D721Med (cell line): ENCODE measurements around the gene CFAP221.

ENCODE experiments used
- DNase-seq: peaks from one replicate; pipeline ENCODE4 v3.0.0; 2011; ENCODE audit warnings: low spot score; ENCODE audit not compliant: insufficient read length
- FAIRE-seq: peaks from 2 replicates; lab custom pipeline; 2011; peaks lifted over from hg19 to GRCh38; lab: Jason Lieb, UNC
- TF ChIP-seq, protein P1 (sequence below): IDR thresholded peaks from 2 replicates; pipeline ENCODE4 v1.5.1; 2012; ENCODE audit warnings: mild to moderate bottlenecking, control low read depth; ENCODE audit not compliant: insufficient read depth; ENCODE audit errors: missing control alignments

CFAP221 gene

DNA sequence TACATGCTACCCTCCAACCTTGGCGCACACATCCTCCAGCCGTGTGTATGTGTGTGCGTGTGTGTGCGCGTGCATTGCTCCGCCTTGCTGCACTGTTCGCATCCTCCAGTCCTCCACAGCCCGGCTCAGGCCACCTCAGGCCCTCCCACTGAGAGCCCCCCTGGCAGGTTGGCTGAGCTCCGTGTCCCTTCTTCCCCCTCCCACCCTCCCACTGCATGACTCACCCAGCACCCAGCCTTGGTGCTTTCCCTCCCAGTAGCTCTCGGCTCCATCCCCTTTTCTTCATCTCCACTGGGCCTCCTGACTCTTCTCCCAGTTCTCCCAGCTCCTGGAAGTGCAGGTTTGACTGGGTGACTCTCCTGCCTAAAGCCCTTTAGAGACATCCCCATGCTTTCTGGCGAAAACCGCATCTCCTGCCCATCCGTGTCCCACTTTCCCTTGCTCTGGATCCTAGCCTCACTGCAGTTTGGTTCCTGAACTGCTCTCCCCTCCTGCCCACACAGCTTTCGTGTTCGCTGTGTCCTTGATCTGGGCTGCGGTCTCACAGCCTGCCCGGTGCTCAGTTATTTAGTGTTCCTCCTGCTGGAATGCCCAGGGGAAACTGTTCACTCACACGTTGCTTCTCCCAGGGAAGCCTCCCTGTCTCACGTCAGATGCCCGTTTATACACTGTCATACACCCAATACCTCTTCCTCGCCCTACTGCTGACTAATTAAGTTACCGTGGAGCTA is 139.6 kb downstream of the CFAP221 start:
- TF ChIP-seq, protein P1, sequence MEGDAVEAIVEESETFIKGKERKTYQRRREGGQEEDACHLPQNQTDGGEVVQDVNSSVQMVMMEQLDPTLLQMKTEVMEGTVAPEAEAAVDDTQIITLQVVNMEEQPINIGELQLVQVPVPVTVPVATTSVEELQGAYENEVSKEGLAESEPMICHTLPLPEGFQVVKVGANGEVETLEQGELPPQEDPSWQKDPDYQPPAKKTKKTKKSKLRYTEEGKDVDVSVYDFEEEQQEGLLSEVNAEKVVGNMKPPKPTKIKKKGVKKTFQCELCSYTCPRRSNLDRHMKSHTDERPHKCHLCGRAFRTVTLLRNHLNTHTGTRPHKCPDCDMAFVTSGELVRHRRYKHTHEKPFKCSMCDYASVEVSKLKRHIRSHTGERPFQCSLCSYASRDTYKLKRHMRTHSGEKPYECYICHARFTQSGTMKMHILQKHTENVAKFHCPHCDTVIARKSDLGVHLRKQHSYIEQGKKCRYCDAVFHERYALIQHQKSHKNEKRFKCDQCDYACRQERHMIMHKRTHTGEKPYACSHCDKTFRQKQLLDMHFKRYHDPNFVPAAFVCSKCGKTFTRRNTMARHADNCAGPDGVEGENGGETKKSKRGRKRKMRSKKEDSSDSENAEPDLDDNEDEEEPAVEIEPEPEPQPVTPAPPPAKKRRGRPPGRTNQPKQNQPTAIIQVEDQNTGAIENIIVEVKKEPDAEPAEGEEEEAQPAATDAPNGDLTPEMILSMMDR, result no peak
- DNase-seq (no peak), FAIRE-seq (no peak)

GRCh38 chr2:119684518-119684917 is 140.3 kb downstream of the CFAP221 start:
- FAIRE-seq, result no peak
- no peak for DNase-seq
- TF ChIP-seq, protein P1, result no peak

- no peak for FAIRE-seq
- no peak for DNase-seq
These were observed 144.4 kb downstream of the CFAP221 start for GRCh38 chr2:119688616-119689015.

GRCh38 chr2:119689218-119689617 is 145.0 kb downstream of the CFAP221 start:
- DNase-seq (no peak), FAIRE-seq (no peak)
- TF ChIP-seq, protein P1, result no peak

More at GRCh38 chr2:119688616-119689015, 144.4 kb downstream of the CFAP221 start:
- TF ChIP-seq, protein P1, result no peak

DNA sequence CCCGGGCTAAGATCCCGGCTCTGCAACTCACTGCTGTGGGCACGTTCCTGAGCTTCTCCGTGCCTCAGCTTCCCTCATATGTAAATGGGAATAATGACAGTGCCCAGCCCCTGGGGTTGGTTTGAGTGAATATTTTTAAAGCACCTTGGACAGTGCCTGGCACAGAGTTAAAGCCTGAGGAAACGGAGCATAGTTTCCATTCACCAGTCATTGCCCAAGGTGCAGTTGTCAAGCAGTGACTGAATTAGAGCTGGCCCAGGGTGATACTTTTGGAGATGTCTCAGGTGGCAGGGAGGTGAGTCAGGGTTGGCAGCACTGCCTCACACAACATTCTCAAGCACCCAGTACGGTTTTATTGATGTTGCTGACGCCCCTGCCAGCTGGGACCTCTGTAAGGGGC is 146.9 kb downstream of the CFAP221 start:
- TF ChIP-seq, protein P1, result no peak
- no peak for FAIRE-seq
- no peak for DNase-seq

GRCh38 chr2:119691651-119692245 is 147.5 kb downstream of the CFAP221 start:
- DNase-seq (no peak), FAIRE-seq (no peak)
- TF ChIP-seq, protein P1, result no peak

DNA sequence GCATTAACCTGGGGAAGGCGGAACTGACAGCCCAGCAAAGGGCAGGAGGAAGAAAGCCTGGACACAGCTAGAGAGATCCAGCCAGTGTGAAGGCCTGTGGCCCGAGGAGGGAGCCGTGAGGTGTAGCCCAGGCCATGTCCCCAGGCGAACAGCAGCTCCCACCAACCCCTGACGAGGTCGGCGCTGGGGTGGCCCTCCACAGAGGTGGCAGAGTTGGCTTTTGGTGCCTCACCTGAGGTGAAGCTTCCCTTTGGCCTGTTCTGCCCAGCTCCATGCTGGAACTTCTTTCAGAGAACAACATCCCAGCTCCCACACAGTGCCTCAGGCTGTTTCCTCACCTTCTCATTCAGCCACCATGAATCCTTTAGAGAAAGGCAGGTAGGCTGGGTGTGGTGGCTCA is 148.1 kb downstream of the CFAP221 start:
- FAIRE-seq, result no peak
- TF ChIP-seq, protein P1, result no peak
- DNase-seq, result no peak
